Neutrophil (primary cell): ENCODE results near the gene MEGF6.
A peak's percentile ranks its signal among the peaks of the same experiment; 100 is the strongest.

Experiments used
- H3K27ac ChIP-seq: fragments of 200-600 bp; sonication (generic); 2 replicates; pipeline ENCODE4 v1.5.1; 2016; ENCODE audit warnings: mild to moderate bottlenecking, moderate library complexity
- H3K27me3 ChIP-seq: fragments of 200-600 bp; sonication (generic); 2 replicates; pipeline ENCODE4 v1.6.0; 2016; ENCODE audit warnings: mild to moderate bottlenecking
- H3K36me3 ChIP-seq: fragments of 200-600 bp; sonication (generic); 2 replicates; pipeline ENCODE4 v1.5.1; 2017
- H3K4me1 ChIP-seq, 2 experiments: fragments of 200-600 bp in 1 of 2; sonication (generic) in 1 of 2; 1 replicate in 1 of 2; 2 replicates in 1 of 2; pipeline versions ENCODE4 v1.5.1 to v1.6.1; 2013 to 2016; ENCODE audit warnings: low read depth in 1 of 2, low read length in 1 of 2, mild to moderate bottlenecking in 1 of 2, moderate library complexity in 1 of 2; ENCODE audit not compliant: control insufficient read depth in 1 of 2, insufficient read depth in 1 of 2
- H3K4me3 ChIP-seq, 2 experiments: fragments of 200-600 bp in 1 of 2; sonication (generic) in 1 of 2; 1 replicate in 1 of 2; 2 replicates in 1 of 2; pipeline ENCODE4 v1.5.1; 2013 to 2016; ENCODE audit warnings: low read depth in 1 of 2, low read length in 1 of 2, mild to moderate bottlenecking in 1 of 2, moderate library complexity in 1 of 2
- H3K9me3 ChIP-seq: fragments of 200-600 bp; sonication (generic); 2 replicates; pipeline ENCODE4 v1.5.1; 2016
- TF ChIP-seq, protein P1 (sequence below): fragments of 200-600 bp; sonication (generic); IDR thresholded peaks from 2 replicates; pipeline ENCODE4 v1.5.1; 2016; ENCODE audit warnings: antibody characterized with exemption

MEGF6 gene

DNA sequence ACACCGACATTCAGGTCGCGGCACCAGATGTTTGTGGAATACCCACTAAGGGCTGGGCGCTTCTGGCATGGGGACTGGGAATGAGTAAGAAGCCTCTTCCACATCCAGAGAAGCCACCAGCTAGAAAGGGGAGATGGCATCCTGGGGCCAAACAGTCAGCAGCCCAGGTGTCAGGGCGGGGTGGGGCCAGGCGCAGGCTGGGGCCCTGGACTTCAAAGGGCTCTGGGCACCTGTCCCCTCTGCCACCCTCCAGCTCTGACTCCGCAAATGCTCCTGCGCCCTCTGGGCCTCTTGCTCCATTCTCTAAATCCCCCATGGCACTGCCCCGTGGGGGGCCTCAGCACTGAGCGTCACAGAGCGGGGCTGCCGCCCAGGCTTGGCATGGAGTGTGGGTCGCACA lies 70.4 kb downstream of the MEGF6 start:
- no peak overlapping the region for H3K27ac ChIP-seq
- no peaks in the 10 kb centered on the region for H3K27me3 ChIP-seq
- no peaks in the 10 kb centered on the region for H3K9me3 ChIP-seq
- H3K4me3 ChIP-seq, result no peak overlapping the region
- H3K4me1 ChIP-seq, result peaks cover 0 to 33% of the 10 kb centered on the region in 2 experiments
- TF ChIP-seq, protein P1, sequence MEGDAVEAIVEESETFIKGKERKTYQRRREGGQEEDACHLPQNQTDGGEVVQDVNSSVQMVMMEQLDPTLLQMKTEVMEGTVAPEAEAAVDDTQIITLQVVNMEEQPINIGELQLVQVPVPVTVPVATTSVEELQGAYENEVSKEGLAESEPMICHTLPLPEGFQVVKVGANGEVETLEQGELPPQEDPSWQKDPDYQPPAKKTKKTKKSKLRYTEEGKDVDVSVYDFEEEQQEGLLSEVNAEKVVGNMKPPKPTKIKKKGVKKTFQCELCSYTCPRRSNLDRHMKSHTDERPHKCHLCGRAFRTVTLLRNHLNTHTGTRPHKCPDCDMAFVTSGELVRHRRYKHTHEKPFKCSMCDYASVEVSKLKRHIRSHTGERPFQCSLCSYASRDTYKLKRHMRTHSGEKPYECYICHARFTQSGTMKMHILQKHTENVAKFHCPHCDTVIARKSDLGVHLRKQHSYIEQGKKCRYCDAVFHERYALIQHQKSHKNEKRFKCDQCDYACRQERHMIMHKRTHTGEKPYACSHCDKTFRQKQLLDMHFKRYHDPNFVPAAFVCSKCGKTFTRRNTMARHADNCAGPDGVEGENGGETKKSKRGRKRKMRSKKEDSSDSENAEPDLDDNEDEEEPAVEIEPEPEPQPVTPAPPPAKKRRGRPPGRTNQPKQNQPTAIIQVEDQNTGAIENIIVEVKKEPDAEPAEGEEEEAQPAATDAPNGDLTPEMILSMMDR, result no peak
- no peaks in the 10 kb centered on the region for H3K36me3 ChIP-seq

DNA sequence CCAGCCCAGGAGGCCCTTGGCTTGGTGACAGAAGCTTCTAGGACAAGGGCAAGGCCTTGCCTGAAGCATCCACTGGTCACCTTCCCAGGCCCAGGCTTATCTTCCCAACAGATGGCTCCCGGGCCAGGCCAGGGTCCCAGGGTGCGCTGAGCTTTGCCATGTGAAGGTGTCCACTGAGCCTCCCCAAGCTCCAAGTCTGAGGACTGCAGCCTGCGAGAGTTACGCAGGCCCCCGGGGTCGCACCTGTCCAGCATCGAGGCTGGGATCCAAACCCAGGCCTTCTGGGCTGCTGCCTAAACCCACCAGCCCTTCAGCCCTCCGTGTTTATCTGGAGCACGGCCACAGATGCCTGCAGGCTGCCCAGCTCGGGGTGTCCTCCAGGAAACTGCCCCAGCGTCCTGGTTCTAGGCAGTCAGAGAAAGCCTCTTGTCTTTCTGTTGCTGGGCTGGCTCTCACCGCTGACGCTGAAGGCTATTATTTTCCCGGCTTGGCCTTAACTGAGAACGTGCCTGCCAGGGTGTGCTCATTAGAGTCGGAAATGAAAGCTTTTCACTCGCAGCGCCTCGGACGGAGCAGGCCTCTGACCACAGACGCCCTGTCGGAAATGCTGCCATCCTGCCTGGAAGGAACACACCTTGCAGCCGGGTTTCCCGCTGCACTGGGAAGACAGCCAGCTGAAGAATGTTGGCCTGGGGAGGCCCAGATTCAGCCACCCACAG lies 71.4 kb downstream of the MEGF6 start:
- peaks cover 0 to 33% of the 10 kb centered on the region in 2 experiments for H3K4me1 ChIP-seq
- H3K9me3 ChIP-seq, result no peaks in the 10 kb centered on the region
- H3K27me3 ChIP-seq, result no peaks in the 10 kb centered on the region
- H3K36me3 ChIP-seq, result no peaks in the 10 kb centered on the region
- TF ChIP-seq, protein P1, result no peak
- peak overlapping the region; percentile 33 for H3K27ac ChIP-seq
- H3K4me3 ChIP-seq, result no peak overlapping the region

DNA sequence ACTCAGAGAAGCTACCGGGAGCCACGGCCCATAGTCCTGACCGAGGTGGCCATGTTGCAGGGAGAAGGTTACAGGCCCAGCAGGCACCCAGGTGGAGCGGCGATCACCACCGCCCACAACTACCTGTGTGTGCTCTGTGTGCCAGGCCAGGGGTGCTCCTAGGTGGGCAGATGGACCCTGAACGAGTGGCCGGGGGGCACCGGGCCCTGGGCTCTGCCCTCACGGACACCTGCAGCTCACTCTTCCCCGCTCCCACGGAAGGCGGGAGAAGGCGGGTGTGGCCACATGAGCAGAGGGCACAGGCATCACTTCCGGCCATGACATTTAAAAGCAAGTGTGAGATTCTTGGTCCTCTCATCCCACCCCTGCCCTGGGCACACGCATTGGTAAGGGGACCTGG lies 73.9 kb downstream of the MEGF6 start:
- no peaks in the 10 kb centered on the region for H3K27me3 ChIP-seq
- TF ChIP-seq, protein P1, result no peak
- H3K36me3 ChIP-seq, result no peaks in the 10 kb centered on the region
- H3K9me3 ChIP-seq, result no peaks in the 10 kb centered on the region
- H3K4me1 ChIP-seq, result peaks cover 0 to 33% of the 10 kb centered on the region in 2 experiments
- H3K27ac ChIP-seq, result no peak overlapping the region
- no peak overlapping the region for H3K4me3 ChIP-seq

DNA sequence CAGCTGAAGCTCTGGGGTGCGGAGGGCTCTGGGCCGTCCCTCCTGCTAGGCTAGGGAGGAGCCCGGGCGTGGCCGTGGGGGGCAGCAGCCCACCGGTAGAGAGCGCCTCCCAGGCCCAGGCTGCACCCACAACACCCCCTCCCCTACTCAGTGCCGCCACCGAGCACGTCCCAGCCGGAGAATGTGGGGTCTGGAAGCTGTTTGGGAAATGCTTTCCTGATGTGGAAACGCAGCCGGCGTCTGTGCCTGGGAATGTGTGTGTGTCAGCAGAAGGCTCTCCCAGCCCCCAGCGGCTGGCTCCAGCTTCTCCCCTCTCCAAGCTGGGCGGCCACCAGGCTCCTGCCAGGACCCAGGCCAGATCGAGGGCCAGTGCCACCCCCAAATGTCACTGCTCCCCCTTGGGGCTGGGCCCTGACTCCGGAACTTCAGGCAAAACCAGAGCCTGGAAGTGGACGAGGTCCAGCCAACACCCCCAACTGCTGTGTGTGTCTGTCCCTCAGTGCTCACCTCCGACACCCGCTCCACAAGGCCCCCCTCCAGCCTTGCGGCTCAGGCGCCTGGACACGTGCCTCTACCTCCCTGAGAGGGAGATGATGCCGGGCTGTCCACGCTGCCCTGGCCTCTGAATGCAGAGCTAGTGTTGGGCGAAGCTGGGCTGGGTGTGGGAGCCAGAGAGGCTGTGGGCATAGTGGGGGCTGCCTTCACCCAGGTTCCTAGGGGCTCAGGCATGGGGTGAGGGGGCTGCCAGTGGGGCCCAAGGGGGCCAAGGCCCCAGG lies 74.7 kb downstream of the MEGF6 start:
- Histone ChIP-seq H3K9me3 (no peaks in the 10 kb centered on the region), H3K27me3 (no peaks in the 10 kb centered on the region), H3K36me3 (no peaks in the 10 kb centered on the region), H3K27ac (no peak overlapping the region), H3K4me3 (no peak overlapping the region), H3K4me1 (peaks cover 0 to 34% of the 10 kb centered on the region in 2 experiments)
- TF ChIP-seq, protein P1, result no peak

DNA sequence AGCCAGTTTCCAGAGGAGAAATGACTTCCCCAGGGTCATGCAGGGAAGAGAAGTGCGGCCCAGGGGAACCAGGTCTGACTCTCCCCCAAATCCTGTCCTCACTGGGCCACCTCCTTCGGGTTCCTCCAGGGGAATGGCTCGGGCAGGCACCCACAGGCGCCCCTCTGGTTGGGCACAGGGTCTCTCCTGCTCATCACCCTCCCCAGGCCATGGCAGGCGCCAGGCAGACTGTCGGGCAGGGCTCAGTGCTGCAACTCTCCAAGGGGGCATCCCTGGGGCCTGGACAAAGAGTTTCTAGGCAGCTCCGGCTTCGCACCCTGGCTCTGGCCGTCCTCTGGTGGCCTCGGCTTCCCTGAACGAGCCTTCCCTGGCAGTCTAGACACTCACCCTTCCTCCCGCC lies 75.6 kb downstream of the MEGF6 start:
- no peaks in the 10 kb centered on the region for H3K9me3 ChIP-seq
- no peak overlapping the region for H3K4me3 ChIP-seq

More for the DNA sequence above, 75.6 kb downstream of the MEGF6 start:
- no peaks in the 10 kb centered on the region for H3K27me3 ChIP-seq
- TF ChIP-seq, protein P1, result no peak
- H3K4me1 ChIP-seq, result peaks cover under 1 to 33% of the 10 kb centered on the region in 2 experiments
- H3K27ac ChIP-seq, result no peak overlapping the region
- H3K36me3 ChIP-seq, result no peaks in the 10 kb centered on the region
